ENCODE results near the gene NELL1.

NELL1 gene

DNA sequence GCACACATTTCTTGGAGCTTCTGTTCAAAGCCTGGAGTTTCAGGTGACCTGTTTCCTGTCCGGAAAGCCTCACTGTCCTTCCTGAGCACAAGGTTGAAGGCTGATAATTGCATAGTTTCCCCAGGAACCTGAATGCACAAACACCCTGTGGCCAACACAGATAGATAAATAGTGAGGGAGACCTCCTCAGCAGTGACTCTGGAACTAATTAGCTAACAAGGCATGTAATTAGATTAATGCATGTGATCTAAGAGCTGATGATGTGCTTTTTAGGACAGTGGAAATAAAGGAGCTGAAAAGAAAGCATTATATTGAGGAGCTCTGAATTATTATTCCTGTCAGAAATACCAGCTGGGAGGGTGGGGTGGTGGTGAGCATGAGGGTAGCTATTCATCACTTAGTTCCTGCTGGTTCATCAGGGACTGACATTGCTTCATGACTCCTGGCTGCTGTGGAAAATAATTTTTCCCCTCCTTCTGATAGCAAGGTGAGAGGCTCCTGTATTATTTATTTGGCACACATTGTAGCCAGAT lies 101.1 kb downstream of the NELL1 start:
- H3K4me3 ChIP-seq (ENCODE audit: low read length), result no peak overlapping the region
- no peak for TF ChIP-seq ZNF274 (IDR thresholded peaks at IDR 0.05; ENCODE audit: low read depth, low read length)

DNA sequence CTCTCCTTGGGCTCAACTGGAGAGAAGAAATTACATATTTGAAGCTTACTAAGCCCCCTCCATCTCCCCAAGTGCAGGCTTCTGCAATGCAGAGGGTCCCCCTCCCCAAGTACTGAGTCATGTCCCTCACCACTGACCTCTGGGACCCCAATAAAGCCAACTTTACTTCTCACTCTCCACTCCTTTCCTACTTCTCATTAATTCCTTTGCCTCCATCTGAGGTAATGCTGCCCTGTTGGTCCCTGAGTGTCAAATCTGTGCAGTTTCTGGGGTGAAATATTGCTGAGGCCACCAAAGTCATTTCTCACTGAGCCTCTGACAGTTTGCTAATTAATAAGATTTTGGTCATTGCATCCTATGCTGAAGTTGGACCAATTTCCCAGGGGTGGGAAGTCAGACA lies 101.6 kb downstream of the NELL1 start:
- no peak for TF ChIP-seq ZNF274 (IDR thresholded peaks at IDR 0.05; ENCODE audit: low read depth, low read length)

DNA sequence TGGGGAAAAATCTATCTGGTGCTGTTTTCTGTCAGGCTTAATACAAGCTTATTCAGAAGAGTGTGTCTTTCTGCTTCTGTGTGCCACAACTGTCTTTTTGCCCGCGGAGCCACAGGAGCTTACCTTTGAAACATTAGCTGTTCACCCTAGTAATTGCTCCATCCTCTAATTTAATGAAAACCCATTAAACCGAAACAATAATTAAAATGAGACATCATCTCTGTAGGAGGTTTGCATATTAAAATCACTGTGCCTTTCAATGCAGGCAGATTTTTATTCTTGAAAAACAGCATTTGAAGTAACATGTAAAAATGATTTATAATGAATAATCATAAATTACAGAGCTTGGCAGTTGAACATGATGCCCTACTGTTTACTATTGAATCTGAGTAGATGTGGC lies 102.3 kb downstream of the NELL1 start:
- TF ChIP-seq ZNF274 (IDR thresholded peaks at IDR 0.05; ENCODE audit: low read depth, low read length), result no peak
- H3K4me3 ChIP-seq (ENCODE audit: low read length), result no peak overlapping the region

More for the DNA sequence above, 101.6 kb downstream of the NELL1 start:
- no peak overlapping the region for H3K4me3 ChIP-seq (ENCODE audit: low read length)

DNA sequence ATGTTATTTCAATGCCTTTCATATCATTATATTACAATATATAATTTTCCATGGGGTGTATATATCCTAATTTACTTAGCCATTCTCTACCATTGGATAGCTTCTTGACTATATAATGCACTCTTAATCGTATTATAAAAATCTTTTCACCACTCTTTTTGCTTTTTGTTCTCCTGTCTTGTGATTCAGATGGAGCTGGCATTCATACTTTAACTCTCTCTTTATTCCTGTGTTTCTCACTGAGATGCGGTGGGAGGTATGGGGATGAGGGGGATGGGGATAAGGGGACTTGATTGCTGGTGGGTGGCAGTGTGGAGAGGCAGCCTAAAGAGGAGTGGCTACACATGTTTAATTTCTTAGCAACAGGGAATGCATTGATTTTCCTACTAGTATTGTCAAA lies 105.9 kb downstream of the NELL1 start:
- H3K4me3 ChIP-seq (ENCODE audit: low read length), result no peak overlapping the region
- no peak for TF ChIP-seq ZNF274 (IDR thresholded peaks at IDR 0.05; ENCODE audit: low read depth, low read length)

- H3K4me3 ChIP-seq (ENCODE audit: low read length), result no peak overlapping the region
- no peak for TF ChIP-seq ZNF274 (IDR thresholded peaks at IDR 0.05; ENCODE audit: low read depth, low read length)
Observed at GRCh38 chr11:20782775-20783174, 113.4 kb downstream of the NELL1 start.

- TF ChIP-seq ZNF274 (IDR thresholded peaks at IDR 0.05; ENCODE audit: low read depth, low read length), result no peak
- no peak overlapping the region for H3K4me3 ChIP-seq (ENCODE audit: low read length)
Observed at GRCh38 chr11:20783220-20783619, 113.8 kb downstream of the NELL1 start.

GRCh38 chr11:20790622-20791021 lies 121.2 kb downstream of the NELL1 start:
- no peak for TF ChIP-seq ZNF274 (IDR thresholded peaks at IDR 0.05; ENCODE audit: low read depth, low read length)
- no peak overlapping the region for H3K4me3 ChIP-seq (ENCODE audit: low read length)

DNA sequence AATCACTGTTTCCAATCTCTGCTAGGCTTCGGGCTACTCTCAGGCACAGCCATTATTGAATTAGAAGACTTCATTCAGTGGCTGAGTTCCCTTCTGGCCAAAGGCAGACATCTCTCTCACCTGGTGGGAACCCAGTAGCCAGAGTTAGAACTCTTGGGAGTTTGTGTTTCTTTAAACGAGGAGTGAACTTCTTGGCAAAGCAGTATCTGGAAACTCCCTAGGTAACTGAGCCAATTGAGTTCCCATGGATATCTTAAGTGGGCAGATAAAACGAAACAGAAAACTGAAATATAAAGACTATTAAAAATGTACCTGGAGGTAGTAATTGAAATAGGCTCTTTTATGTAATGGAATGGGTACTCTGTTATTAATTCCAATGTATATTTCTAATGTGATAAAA lies 125.6 kb downstream of the NELL1 start:
- TF ChIP-seq ZNF274 (IDR thresholded peaks at IDR 0.05; ENCODE audit: low read depth, low read length), result no peak

GRCh38 chr11:20808328-20808727 lies 138.9 kb downstream of the NELL1 start:
- no peak overlapping the region for H3K4me3 ChIP-seq (ENCODE audit: low read length)
- TF ChIP-seq ZNF274 (IDR thresholded peaks at IDR 0.05; ENCODE audit: low read depth, low read length), result no peak

More for the DNA sequence above, 125.6 kb downstream of the NELL1 start:
- no peak overlapping the region for H3K4me3 ChIP-seq (ENCODE audit: low read length)

GRCh38 chr11:20821046-20821445 lies 151.7 kb downstream of the NELL1 start:
- TF ChIP-seq ZNF274 (IDR thresholded peaks at IDR 0.05; ENCODE audit: low read depth, low read length), result no peak
- no peak overlapping the region for H3K4me3 ChIP-seq (ENCODE audit: low read length)

- H3K4me3 ChIP-seq (ENCODE audit: low read length), result no peak overlapping the region
- no peak for TF ChIP-seq ZNF274 (IDR thresholded peaks at IDR 0.05; ENCODE audit: low read depth, low read length)
Observed at GRCh38 chr11:20821470-20821869, 152.1 kb downstream of the NELL1 start.

DNA sequence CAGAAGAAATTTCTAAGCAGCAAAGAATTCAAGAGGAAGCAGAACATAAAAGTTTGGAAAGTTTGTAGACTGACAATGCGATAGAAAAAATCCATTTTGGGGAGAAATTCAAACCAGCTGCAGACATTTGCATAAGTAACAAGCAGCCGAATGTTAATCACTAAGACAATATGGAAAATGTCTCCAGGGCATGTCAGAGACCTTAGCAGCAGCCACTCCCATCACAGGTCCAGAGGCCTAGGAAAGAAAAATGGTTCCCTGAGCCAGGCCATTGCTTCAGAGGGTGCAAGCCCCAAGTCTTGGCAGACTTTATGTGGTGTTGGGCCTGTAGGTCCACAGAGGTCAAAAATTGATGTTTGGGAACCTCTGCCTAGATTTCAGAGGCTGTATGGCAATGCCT lies 155.4 kb downstream of the NELL1 start:
- no peak overlapping the region for H3K4me3 ChIP-seq (ENCODE audit: low read length)
- TF ChIP-seq ZNF274 (IDR thresholded peaks at IDR 0.05; ENCODE audit: low read depth, low read length), result no peak

DNA sequence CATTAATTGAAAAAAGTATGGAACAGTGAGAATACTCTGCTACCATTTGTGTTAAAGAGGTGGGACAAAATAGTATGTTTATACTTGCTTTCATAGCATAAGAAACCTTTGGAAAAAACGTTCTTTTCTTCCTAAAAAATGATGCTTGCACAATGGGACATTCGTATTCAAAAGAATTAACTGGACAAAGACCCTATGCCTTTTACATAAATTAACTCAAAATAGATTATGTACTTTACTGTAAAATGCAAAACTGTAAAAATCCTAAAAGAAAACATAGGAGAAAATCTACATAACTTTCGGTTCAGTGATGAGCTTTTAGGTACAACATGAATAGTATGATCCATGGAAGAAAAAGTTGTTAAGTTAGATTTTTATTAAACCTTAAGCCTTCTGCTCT lies 166.2 kb downstream of the NELL1 start:
- no peak for TF ChIP-seq ZNF274 (IDR thresholded peaks at IDR 0.05; ENCODE audit: low read depth, low read length)
- H3K4me3 ChIP-seq (ENCODE audit: low read length), result no peak overlapping the region

DNA sequence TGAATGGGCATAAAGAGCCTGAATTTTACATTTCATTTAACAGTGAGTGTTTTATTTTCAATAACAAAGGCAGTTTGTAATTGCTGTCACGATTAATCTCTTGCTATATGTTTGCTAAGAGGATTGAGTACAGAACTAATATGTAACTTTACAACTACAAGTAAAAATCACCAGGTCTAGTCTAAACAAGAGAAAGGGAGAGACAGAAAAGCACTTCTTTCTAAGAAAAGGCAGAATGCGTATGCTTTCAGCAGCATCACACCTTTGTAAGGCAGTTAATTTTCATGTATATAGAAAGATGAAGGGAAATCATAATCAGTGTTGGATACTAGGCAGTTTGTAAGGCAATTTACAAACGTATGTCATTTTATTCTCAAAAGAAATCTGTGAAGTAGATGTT lies 169.8 kb downstream of the NELL1 start:
- H3K4me3 ChIP-seq (ENCODE audit: low read length), result no peak overlapping the region
- TF ChIP-seq ZNF274 (IDR thresholded peaks at IDR 0.05; ENCODE audit: low read depth, low read length), result no peak

DNA sequence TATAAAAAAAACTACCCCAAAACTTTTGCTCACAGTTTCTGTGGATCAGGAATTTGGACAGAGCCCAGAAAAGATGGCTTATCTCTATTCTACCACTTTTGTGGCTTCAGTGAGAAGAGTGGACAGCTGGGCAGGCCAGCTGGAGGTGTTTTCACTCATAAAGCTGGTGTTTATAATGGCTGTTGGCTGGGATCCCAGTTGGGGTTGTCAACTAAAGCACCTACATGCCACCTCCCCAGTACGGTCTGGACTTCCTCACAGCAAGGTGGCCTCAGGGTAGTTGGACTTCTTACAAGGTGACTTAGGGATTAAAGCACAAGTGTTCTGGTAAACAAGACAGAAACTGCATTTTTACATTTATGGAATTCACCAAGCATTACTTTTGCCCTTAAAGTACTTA lies 171.0 kb downstream of the NELL1 start:
- TF ChIP-seq ZNF274 (IDR thresholded peaks at IDR 0.05; ENCODE audit: low read depth, low read length), result no peak
- no peak overlapping the region for H3K4me3 ChIP-seq (ENCODE audit: low read length)

GRCh38 chr11:20844216-20844615 lies 174.8 kb downstream of the NELL1 start:
- TF ChIP-seq ZNF274 (IDR thresholded peaks at IDR 0.05; ENCODE audit: low read depth, low read length), result no peak
- H3K4me3 ChIP-seq (ENCODE audit: low read length), result no peak overlapping the region
